Panc1 (cell line): ENCODE data around the gene ATR. TPM values are rescaled to one million over a fixed set of nuclear protein-coding genes. Genes with fewer than 3 reads are reported as not detected.
A peak's percentile ranks its signal among the peaks of the same experiment; 100 is the strongest.
"Not testable (repeated sequence)": the region's sequence is repeated elsewhere in the genome, so short reads cannot be mapped to it uniquely, and the experiment has no call there.

ENCODE experiments used
- ATAC-seq: fragments of 200-7000 bp; cut with Tn5 transposase; 2 replicates; pipeline ENCODE4 v1.9.1; 2020; ENCODE audit warnings: mild to moderate bottlenecking, moderate library complexity
- BruUV-seq: library from RNA; stranded (reverse); fragments of 400-500 nt; replicated peaks from 2 replicates; lab custom pipeline; 2021; lab: Mats Ljungman, UMichigan
- CTCF ChIA-PET: fragments of 300-600 bp; sonication (Branson Sonifier 250); formaldehyde crosslinking; loops from one replicate; lab custom pipeline; 2022; ENCODE audit warnings: antibody characterized with exemption; lab: Charles Lee
- POLR2A ChIA-PET: fragments of 300-600 bp; sonication (Branson Sonifier 250); formaldehyde crosslinking; loops from one replicate; lab custom pipeline; 2022; ENCODE audit warnings: antibody characterized with exemption; lab: Charles Lee
- DNase-seq: peaks from one replicate; pipeline ENCODE4 v3.0.0-alpha.2; 2010; ENCODE audit warnings: low read depth, low spot score
- H3K27ac ChIP-seq: 2 replicates; pipeline ENCODE4 v1.5.1; 2011; ENCODE audit warnings: mild to moderate bottlenecking, low read length, inconsistent platforms
- H3K27me3 ChIP-seq: fragments of 200-500 bp; sonication (Bioruptor generic); 2 replicates; pipeline ENCODE4 v1.6.0; 2014; ENCODE audit warnings: low read length, inconsistent platforms; ENCODE audit not compliant: control insufficient read depth, insufficient read depth
- H3K36me3 ChIP-seq: fragments of 200-500 bp; sonication (Bioruptor generic); 2 replicates; pipeline ENCODE4 v1.5.1; 2014; ENCODE audit warnings: inconsistent platforms, mild to moderate bottlenecking, low read length, moderate library complexity; ENCODE audit not compliant: control insufficient read depth, insufficient read depth
- H3K4me1 ChIP-seq: 2 replicates; pipeline ENCODE4 v1.5.1; 2011; ENCODE audit warnings: inconsistent platforms, mild to moderate bottlenecking, low read length, moderate library complexity; ENCODE audit not compliant: control insufficient read depth, insufficient read depth
- H3K4me3 ChIP-seq, 2 experiments: 2 replicates each; pipeline ENCODE4 v1.5.1; 2011 to 2012; ENCODE audit warnings: low read depth in 2 of 2, low read length in 2 of 2, mild to moderate bottlenecking in 2 of 2, inconsistent platforms in 1 of 2, moderate library complexity in 1 of 2
- H3K9me3 ChIP-seq: fragments of 200-500 bp; sonication (Bioruptor generic); 2 replicates; pipeline ENCODE4 v1.5.1; 2014; ENCODE audit warnings: low read depth, mild to moderate bottlenecking, inconsistent platforms, low read length, moderate library complexity; ENCODE audit not compliant: control insufficient read depth, insufficient read depth
- POLR2AphosphoS5 ChIP-seq: IDR thresholded peaks from 2 replicates; pipeline ENCODE4 v1.6.1; 2012; ENCODE audit warnings: mild to moderate bottlenecking, low read depth, low read length, moderate library complexity
- SIN3A ChIP-seq: IDR thresholded peaks from 2 replicates; pipeline ENCODE4 v1.6.1; 2012; ENCODE audit warnings: low read depth, mild to moderate bottlenecking, low read length, moderate library complexity, borderline replicate concordance; ENCODE audit not compliant: insufficient read depth
- TCF7L2 ChIP-seq: IDR thresholded peaks from 2 replicates; pipeline ENCODE4 v1.6.1; 2011; ENCODE audit warnings: mild to moderate bottlenecking, low read depth, low read length, inconsistent platforms
- in situ Hi-C: cut with HindIII; loops from 2 replicates; pipeline ENCODE4 v1.10.0; 2016; ENCODE audit warnings: low sequenced_read_pairs, low pct_unique_long_range_greater_than_20kb
- intact Hi-C: fragments of 100-400 bp; cut with micrococcal nuclease; formaldehyde crosslinking; loops from one replicate; pipeline ENCODE4 v1.10.0; 2022; ENCODE audit not compliant: unreplicated experiment
- total RNA-seq: library from RNA; stranded (reverse); gene quantifications from one replicate; pipeline ENCODE4 v1.2.1, GENCODE V29; 2021; ENCODE audit not compliant: unreplicated experiment
- TF ChIP-seq, protein P1 (sequence below): fragments of 450-650 bp; IDR thresholded peaks from 2 replicates; pipeline ENCODE4 v1.5.1; 2017; ENCODE audit warnings: mild to moderate bottlenecking
- TF ChIP-seq, protein P2 (sequence below), 2 experiments: IDR thresholded peaks; 2 replicates each; pipeline ENCODE4 v1.6.1; 2011 to 2012; ENCODE audit warnings: low read depth in 2 of 2, control low read depth in 1 of 2, low read length in 1 of 2, mild to moderate bottlenecking in 1 of 2, moderate library complexity in 1 of 2; ENCODE audit not compliant: insufficient read depth in 1 of 2

ATR gene
- total RNA-seq, 1 experiment from 2014 or later: 38.6 TPM

DNA sequence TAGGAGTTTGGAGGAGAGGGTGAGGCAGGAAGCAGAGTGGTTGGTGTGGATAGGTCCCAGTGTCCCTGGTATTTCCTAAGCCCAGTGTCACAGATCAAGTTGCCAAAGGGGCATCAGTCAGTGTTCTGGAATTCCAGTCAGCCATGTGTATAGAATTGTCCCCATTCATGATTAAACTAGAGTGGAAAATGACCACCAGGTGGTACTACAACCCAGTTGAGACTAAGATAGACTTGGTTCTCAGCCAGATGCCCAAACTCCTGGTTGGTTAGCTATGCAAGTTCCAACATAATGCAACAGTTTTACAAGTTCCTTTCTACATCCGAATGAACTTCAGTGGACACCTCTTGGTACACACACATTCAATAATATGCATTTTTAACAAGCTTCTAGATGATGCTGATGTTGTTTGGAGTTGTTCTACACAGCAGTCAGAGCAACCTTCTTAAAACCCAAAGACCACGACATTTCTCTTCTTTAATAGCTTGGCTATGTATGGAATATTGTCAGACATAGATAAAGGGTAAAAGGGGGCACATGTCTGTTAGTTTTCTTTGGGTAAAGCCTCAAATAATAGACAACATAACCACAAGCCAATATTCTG lies 8.4 kb upstream of the ATR start:
- Histone ChIP-seq H3K27ac (no peak overlapping the region), H3K4me1 (0 out of 2 replicates have a peak, but pooled peaks cover 3% of the 10 kb centered on the region), H3K9me3 (no peaks in the 10 kb centered on the region), H3K36me3 (no peaks in the 10 kb centered on the region), H3K27me3 (no peaks in the 10 kb centered on the region), H3K4me3 (no peak overlapping the region)
- ChIA-PET POLR2A (no interaction called here), CTCF (interaction anchor here (0.6 to 0.8 kb wide), 3 partner anchors 169 to 408 kb away, joined by 3 to 4 read pairs (median 3); no protein-coding TSS in a partner anchor)
- ATAC-seq (peak; percentile 95), DNase-seq (peak; percentile 87)
- intact Hi-C loops (loop anchor here (2.0 to 5.0 kb wide), 2 partner anchors 150 to 408 kb away; no protein-coding TSS in a partner anchor), in situ Hi-C loops (no loop called here)
- no peak for TF ChIP-seq SIN3A
- TF ChIP-seq, protein P1, sequence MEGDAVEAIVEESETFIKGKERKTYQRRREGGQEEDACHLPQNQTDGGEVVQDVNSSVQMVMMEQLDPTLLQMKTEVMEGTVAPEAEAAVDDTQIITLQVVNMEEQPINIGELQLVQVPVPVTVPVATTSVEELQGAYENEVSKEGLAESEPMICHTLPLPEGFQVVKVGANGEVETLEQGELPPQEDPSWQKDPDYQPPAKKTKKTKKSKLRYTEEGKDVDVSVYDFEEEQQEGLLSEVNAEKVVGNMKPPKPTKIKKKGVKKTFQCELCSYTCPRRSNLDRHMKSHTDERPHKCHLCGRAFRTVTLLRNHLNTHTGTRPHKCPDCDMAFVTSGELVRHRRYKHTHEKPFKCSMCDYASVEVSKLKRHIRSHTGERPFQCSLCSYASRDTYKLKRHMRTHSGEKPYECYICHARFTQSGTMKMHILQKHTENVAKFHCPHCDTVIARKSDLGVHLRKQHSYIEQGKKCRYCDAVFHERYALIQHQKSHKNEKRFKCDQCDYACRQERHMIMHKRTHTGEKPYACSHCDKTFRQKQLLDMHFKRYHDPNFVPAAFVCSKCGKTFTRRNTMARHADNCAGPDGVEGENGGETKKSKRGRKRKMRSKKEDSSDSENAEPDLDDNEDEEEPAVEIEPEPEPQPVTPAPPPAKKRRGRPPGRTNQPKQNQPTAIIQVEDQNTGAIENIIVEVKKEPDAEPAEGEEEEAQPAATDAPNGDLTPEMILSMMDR: peak; percentile 85
- BruUV-seq: no TSS peak

DNA sequence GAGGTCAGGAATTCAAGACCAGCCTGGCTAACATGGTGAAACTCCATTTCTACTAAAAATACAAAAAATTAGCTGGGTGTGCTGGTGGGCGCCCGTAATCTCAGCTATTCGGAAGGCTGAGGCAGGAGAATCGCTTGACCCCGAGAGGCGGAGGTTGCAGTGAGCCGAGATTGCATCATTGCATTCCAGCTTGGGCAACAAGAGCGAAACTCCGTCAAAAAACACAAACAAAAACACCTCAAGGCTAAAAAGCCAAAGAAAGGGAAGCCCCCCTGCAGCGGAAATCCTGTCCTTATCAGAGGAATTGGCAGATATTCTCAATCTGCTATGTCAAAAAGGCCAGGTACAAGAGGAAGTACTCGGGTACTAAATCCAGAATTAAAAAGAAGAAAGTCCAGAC lies 2.5 kb upstream of the ATR start:
- BruUV-seq, H3K9me3 ChIP-seq, ATAC-seq, H3K4me3 ChIP-seq, intact Hi-C loops, H3K27ac ChIP-seq, H3K27me3 ChIP-seq, H3K36me3 ChIP-seq, CTCF ChIA-PET, DNase-seq, in situ Hi-C loops, POLR2A ChIA-PET: not testable (repeated sequence)
- peaks cover 18% of the 10 kb centered on the region for H3K4me1 ChIP-seq

DNA sequence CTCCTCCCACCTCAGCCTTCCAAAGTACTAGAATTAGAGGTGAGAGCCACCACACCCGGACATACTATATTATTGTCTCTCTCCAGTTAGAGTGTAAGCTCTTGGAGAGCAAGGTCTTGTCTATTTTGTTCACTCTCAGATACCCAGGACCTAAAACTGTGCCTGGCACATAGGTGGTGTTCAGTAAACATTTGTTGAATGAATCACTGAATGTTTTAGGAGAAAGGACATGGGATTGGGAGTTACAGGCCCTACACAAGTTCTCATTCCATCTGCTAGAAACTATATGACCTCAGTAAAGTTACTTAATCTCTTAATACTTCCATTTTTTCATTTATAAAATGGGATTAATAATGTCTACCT lies 1.5 kb upstream of the ATR start:
- BruUV-seq: no TSS peak
- ATAC-seq (no peak), DNase-seq (no peak)
- POLR2A ChIA-PET: no interaction called here
- in situ Hi-C loops: no loop called here
- CTCF ChIA-PET: no interaction called here
- TF ChIP-seq, protein P2, sequence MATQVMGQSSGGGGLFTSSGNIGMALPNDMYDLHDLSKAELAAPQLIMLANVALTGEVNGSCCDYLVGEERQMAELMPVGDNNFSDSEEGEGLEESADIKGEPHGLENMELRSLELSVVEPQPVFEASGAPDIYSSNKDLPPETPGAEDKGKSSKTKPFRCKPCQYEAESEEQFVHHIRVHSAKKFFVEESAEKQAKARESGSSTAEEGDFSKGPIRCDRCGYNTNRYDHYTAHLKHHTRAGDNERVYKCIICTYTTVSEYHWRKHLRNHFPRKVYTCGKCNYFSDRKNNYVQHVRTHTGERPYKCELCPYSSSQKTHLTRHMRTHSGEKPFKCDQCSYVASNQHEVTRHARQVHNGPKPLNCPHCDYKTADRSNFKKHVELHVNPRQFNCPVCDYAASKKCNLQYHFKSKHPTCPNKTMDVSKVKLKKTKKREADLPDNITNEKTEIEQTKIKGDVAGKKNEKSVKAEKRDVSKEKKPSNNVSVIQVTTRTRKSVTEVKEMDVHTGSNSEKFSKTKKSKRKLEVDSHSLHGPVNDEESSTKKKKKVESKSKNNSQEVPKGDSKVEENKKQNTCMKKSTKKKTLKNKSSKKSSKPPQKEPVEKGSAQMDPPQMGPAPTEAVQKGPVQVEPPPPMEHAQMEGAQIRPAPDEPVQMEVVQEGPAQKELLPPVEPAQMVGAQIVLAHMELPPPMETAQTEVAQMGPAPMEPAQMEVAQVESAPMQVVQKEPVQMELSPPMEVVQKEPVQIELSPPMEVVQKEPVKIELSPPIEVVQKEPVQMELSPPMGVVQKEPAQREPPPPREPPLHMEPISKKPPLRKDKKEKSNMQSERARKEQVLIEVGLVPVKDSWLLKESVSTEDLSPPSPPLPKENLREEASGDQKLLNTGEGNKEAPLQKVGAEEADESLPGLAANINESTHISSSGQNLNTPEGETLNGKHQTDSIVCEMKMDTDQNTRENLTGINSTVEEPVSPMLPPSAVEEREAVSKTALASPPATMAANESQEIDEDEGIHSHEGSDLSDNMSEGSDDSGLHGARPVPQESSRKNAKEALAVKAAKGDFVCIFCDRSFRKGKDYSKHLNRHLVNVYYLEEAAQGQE (IDR thresholded peaks at IDR 0.05; ENCODE audit: insufficient read depth in 1 of 2, low read depth in 2 of 2, low read length in 1 of 2): no peak
- TF ChIP-seq, protein P1: no peak
- TF ChIP-seq SIN3A (no peak), POLR2AphosphoS5 (no peak), TCF7L2 (no peak)
- intact Hi-C loops: no loop called here
- no peak overlapping the region for H3K27ac ChIP-seq
- H3K4me1 ChIP-seq: peaks cover 24% of the 10 kb centered on the region
- H3K9me3 ChIP-seq: no peaks in the 10 kb centered on the region
- no peaks in the 10 kb centered on the region; the same call in 1 of the 2 replicates for H3K36me3 ChIP-seq
- no peak overlapping the region for H3K4me3 ChIP-seq
- no peaks in the 10 kb centered on the region for H3K27me3 ChIP-seq
